OCI-LY1 (cell line): ENCODE results near the gene CDC14B.

Experiments
- CTCF ChIP-seq: fragments of 200-600 bp; sonication (generic), shearing (Covaris generic); IDR thresholded peaks from 2 replicates; pipeline ENCODE4 v1.5.1; 2017; ENCODE audit warnings: mild to moderate bottlenecking, antibody characterized with exemption, low read length, moderate library complexity, mixed read lengths
- EZH2 ChIP-seq: fragments of 200-600 bp; sonication (generic), shearing (Covaris generic); IDR thresholded peaks from 2 replicates; pipeline ENCODE4 v1.8.0; 2017; ENCODE audit warnings: borderline replicate concordance, mixed run types, mild to moderate bottlenecking, antibody characterized with exemption, low read length, moderate library complexity, mixed read lengths

- TF ChIP-seq CTCF = no peak
- TF ChIP-seq EZH2 = no peak
Observed at GRCh38 chr9:96581301-96581700, 38.3 kb downstream of the CDC14B start.
